Type B pancreatic cell (in vitro differentiated cells): ENCODE data around the gene FAM193A. TPM values are rescaled to one million over a fixed set of nuclear protein-coding genes. Genes with fewer than 3 reads are reported as not detected.
"Not testable (repeated sequence)": the region's sequence is repeated elsewhere in the genome, so short reads cannot be mapped to it uniquely, and the experiment has no call there.

Experiments
- DNase-seq: peaks from one replicate; pipeline ENCODE4 v3.0.0; 2021; ENCODE audit warnings: mixed read lengths; ENCODE audit not compliant: unreplicated experiment; ENCODE audit errors: extremely low spot score
- H3K27ac Mint-ChIP-seq: 2 replicates; pipeline ENCODE4 v1.8.0; 2021; ENCODE audit warnings: mild to moderate bottlenecking, mixed read lengths
- H3K27me3 Mint-ChIP-seq: 2 replicates; pipeline ENCODE4 v1.8.0; 2021; ENCODE audit warnings: mixed read lengths
- H3K36me3 Mint-ChIP-seq: 2 replicates; pipeline ENCODE4 v1.8.0; 2021; ENCODE audit warnings: mixed read lengths
- H3K4me1 Mint-ChIP-seq: one replicate; pipeline ENCODE4 v1.8.0; 2021; ENCODE audit warnings: mixed read lengths; ENCODE audit not compliant: unreplicated experiment
- H3K4me3 Mint-ChIP-seq: 2 replicates; pipeline ENCODE4 v1.8.0; 2021; ENCODE audit warnings: mild to moderate bottlenecking, mixed read lengths
- H3K9me3 Mint-ChIP-seq: 2 replicates; pipeline ENCODE4 v1.8.0; 2021; ENCODE audit warnings: mixed read lengths
- total RNA-seq: library from RNA; stranded (reverse); gene quantifications from 2 replicates; pipeline ENCODE4 v1.2.1, GENCODE V29; 2021; ENCODE audit warnings: low replicate concordance
- TF ChIP-seq, protein P1 (sequence below): fragments of 200-600 bp; sonication (generic); conservative IDR thresholded peaks from 2 replicates; pipeline ENCODE4 v1.5.0; 2021; ENCODE audit warnings: antibody characterized with exemption, mild to moderate bottlenecking

Gene FAM193A
- total RNA-seq, 1 donor from 2014 or later: 37.1 TPM

DNA sequence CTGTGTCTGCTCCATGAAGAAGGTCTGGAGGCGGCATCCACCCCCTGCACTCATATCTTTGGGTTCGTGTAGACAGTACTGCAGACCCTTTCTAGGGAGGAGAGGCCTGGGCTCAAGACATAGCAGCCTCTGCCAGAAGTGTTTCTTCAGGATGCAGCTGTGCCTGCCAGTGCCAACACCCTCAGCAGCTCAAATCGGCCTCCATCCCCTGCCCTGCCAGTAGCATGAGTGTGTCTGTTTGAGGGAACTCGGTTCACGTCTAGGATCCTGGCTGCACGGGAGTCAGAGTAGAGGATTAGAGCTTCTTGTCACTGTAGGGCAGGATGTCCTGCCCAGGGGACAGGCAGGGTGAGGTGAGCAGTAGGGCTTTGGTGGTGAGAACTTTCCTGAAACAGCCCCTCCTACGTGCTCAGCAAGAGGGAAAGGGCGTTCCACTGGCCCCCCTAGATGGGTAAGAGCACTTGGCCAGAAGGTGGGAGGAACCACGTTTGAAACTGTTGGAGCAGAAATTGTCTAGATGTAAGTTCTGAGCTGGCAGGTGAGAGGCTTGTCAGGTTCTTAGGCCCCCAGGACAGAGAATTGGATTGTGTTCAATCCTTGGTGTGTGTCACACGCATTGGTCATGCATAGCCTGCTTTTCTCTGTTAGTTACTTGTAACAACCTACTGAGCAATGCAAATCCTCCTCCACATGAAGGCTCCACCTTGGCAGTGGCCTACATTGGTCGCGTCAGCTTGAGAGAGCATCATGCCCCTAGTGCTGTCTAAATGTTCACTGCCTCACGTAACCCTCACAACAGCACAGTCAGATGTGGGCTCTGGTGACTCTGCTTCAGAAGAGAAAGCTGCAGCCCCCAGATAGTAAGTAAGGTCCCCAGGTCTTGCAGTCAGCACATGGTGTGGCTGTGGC lies 25.8 kb upstream of the FAM193A start:
- no peak overlapping the region for H3K4me3 Mint-ChIP-seq
- TF ChIP-seq, protein P1, sequence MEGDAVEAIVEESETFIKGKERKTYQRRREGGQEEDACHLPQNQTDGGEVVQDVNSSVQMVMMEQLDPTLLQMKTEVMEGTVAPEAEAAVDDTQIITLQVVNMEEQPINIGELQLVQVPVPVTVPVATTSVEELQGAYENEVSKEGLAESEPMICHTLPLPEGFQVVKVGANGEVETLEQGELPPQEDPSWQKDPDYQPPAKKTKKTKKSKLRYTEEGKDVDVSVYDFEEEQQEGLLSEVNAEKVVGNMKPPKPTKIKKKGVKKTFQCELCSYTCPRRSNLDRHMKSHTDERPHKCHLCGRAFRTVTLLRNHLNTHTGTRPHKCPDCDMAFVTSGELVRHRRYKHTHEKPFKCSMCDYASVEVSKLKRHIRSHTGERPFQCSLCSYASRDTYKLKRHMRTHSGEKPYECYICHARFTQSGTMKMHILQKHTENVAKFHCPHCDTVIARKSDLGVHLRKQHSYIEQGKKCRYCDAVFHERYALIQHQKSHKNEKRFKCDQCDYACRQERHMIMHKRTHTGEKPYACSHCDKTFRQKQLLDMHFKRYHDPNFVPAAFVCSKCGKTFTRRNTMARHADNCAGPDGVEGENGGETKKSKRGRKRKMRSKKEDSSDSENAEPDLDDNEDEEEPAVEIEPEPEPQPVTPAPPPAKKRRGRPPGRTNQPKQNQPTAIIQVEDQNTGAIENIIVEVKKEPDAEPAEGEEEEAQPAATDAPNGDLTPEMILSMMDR: no peak
- H3K36me3 Mint-ChIP-seq: peaks cover 11% of the 10 kb centered on the region
- H3K27me3 Mint-ChIP-seq: no peaks in the 10 kb centered on the region
- H3K9me3 Mint-ChIP-seq: no peaks in the 10 kb centered on the region
- no peak overlapping the region for H3K27ac Mint-ChIP-seq
- no peaks in the 10 kb centered on the region for H3K4me1 Mint-ChIP-seq
- no peak for DNase-seq

DNA sequence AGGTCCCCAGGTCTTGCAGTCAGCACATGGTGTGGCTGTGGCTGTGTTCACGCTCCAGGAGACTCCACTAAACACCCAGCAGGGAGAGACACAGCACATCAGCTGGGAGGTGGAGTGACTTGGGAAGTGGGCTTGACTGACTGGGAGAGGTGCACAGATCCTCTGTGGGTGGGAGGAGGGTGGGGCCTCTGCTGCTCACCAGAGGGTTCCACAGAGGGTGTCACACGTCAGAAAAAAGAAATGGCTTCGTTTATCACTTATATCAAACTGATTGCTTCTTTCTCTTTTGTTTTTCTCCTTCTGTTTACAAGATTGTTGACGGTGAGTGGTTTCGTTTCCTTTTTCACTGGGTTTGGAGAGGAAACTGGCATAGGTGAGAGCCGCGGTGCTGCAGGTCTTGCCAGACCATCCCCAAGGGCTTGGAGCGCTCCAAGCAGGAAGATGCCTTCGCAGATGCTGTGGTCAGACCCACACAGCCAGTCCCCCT lies 24.8 kb upstream of the FAM193A start:
- TF ChIP-seq, protein P1: no peak
- Mint-ChIP-seq H3K36me3 (peaks cover 14% of the 10 kb centered on the region), H3K4me1 (no peaks in the 10 kb centered on the region), H3K27ac (no peak overlapping the region), H3K27me3 (no peaks in the 10 kb centered on the region), H3K4me3 (no peak overlapping the region), H3K9me3 (no peaks in the 10 kb centered on the region)
- no peak for DNase-seq

DNA sequence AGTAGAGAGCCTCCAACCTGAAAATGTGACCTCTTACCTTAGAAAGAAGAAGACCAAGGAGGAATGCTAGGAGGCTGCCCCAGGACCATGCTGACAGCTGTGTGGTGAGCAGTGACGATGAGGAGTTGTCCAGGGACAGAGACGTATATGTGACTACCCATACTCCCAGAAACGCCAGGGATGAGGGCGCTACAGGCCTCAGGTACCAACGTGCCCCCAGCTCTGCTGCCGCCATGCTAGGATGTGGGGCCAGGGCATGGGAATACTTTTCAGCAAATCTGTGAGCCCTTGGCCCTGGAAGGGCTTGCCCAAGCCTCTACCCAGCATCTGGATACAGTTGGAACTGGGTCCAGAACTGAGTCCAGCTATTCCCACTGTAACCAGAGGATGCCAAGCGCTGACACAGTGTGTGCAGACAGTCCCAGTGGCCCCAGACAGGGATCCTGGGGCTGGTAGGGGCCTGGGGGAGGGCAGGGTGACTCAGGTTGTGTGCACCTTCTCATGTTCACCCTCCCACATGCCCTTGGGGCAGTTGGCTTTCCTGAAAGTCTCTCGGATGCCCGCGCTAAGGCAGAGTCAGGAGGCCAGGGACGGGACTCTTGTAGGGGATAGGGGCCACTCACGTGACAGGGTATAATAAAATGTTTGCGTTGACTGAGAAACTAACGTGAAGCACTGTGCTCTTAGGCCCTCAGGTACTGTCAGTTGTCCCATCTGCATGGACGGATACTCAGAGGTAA lies 23.9 kb upstream of the FAM193A start:
- H3K36me3 Mint-ChIP-seq: peaks cover 14% of the 10 kb centered on the region

DNA sequence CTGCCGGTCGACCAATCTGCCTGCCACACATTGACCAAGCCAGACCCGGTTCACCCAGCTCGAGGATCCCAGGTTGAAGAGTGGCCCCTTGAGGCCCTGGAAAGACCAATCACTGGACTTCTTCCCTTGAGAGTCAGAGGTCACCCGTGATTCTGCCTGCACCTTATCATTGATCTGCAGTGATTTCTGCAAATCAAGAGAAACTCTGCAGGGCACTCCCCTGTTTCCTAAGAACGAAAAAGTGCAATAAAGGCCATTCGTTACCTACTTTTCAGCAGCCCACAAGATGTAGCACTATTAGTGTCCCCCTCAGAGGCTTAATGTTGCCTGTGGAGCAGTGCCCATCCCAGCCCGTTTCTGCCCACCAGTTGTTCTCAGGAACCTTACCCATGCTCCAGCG lies 22.3 kb upstream of the FAM193A start:
- not testable (repeated sequence) for H3K27me3 Mint-ChIP-seq, H3K27ac Mint-ChIP-seq, H3K4me3 Mint-ChIP-seq, DNase-seq, H3K9me3 Mint-ChIP-seq, H3K4me1 Mint-ChIP-seq
- H3K36me3 Mint-ChIP-seq: peaks cover 14% of the 10 kb centered on the region

More for the DNA sequence above, 23.9 kb upstream of the FAM193A start:
- TF ChIP-seq, protein P1: no peak
- no peak for DNase-seq
- no peaks in the 10 kb centered on the region for H3K4me1 Mint-ChIP-seq
- H3K4me3 Mint-ChIP-seq: no peak overlapping the region
- H3K27ac Mint-ChIP-seq: no peak overlapping the region
- no peaks in the 10 kb centered on the region for H3K27me3 Mint-ChIP-seq
- no peaks in the 10 kb centered on the region for H3K9me3 Mint-ChIP-seq

DNA sequence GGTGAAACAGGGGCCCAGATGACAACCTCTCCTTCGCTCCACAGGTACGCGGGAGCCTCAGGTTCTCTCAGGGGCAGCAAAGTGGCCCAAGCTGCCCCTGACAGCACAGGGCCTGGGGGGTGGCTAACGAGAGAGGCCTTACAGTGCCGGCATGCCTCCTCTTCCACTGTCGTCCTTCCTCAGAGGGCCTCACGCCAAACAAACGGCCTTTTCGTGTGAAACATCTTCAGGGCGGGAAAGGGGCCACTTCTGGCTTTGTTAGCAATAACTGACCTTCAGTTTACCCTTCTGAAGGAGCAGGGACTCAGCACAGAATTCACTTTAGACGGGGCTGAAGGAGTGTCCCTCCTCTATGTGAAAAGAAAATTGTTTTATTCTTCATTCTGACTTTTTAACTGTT lies 21.5 kb upstream of the FAM193A start:
- not testable (repeated sequence) for H3K4me3 Mint-ChIP-seq, H3K4me1 Mint-ChIP-seq, H3K9me3 Mint-ChIP-seq, DNase-seq, H3K27me3 Mint-ChIP-seq, H3K27ac Mint-ChIP-seq
- peaks cover 14% of the 10 kb centered on the region for H3K36me3 Mint-ChIP-seq

DNA sequence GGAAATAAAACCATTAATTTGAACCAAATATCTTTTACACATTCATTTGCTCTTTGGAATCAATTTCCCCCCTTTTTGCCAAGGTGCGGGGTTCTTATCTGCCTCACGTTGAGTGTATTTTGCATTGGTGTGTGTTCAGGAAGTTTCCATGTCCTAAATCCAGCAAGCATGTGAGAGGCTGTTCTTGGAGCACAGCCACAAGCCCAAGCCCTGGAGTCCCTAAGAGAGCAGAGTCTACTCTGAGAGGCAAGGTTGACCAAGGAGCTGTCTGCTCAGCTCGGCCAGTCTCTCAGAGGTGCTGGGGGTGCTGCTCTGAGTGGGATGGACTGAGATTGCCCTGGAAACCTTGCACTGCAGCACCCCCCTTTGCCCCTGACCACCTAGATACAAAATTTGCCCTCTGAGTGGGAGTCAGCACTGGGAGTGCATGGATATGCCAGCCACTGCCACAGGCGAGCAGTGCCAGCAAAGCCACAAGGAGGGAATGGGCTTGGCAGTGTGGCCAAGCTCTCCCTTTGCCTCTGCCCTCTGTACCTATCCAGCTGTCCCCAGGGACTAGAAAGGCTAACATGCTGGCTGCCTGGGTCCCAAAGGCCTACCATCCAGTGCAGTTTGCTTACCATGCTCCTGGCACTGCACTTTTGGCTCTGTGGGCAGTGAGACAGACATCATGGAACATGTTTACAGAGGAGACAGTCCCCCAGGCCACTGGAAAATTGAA lies 20.5 kb upstream of the FAM193A start:
- Mint-ChIP-seq H3K9me3 (no peaks in the 10 kb centered on the region), H3K4me3 (no peak overlapping the region), H3K4me1 (no peaks in the 10 kb centered on the region), H3K27me3 (no peaks in the 10 kb centered on the region), H3K27ac (no peak overlapping the region), H3K36me3 (peaks cover 14% of the 10 kb centered on the region)
- TF ChIP-seq, protein P1: no peak
- DNase-seq: no peak
